Neural cell (in vitro differentiated cells): ENCODE measurements around the gene MPV17L.

ENCODE experiments used
- EP300 ChIP-seq: fragments of 450-650 bp; conservative IDR thresholded peaks from 2 replicates; pipeline ENCODE4 v1.6.1; 2014; ENCODE audit warnings: antibody characterized with exemption, mild to moderate bottlenecking, moderate library complexity; ENCODE audit not compliant: poor library complexity, severe bottlenecking
- EZH2 ChIP-seq: fragments of 200-600, 300-800 bp; shearing (Covaris generic), sonication (generic); IDR thresholded peaks from 2 replicates; pipeline ENCODE4 v1.6.1; 2014; ENCODE audit warnings: antibody characterized with exemption, low read length, borderline replicate concordance, mild to moderate bottlenecking; ENCODE audit not compliant: insufficient read depth, poor library complexity, severe bottlenecking
- TF ChIP-seq, protein P1 (sequence below): fragments of 450-650 bp; IDR thresholded peaks from 2 replicates; pipeline ENCODE4 v1.5.1; 2014; ENCODE audit warnings: antibody characterized with exemption, mild to moderate bottlenecking, moderate library complexity; ENCODE audit not compliant: poor library complexity, severe bottlenecking
- TF ChIP-seq, protein P2 (sequence below): IDR thresholded peaks from 2 replicates; pipeline ENCODE4 v1.6.1; 2012; ENCODE audit warnings: borderline replicate concordance

DNA sequence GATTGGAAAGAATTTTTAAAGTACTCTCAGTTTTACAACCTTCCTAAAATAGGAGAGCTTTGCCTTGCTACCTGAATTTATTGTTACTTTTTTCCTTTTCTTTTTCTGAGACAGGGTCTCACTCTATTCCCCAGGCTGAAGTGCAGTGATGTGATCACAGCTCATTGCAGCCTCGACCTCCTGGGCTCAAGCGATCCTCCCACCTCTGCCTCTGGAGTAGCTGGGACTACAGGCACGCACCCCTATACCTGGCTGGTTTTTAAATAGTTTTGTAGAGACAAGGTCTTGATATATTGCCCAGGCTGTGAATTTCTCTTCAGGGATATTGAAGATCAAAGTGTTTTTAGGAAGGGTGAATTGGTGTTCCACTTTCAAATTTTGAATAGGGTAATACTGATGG is 3.8 kb downstream of the MPV17L start:
- TF ChIP-seq, protein P1, sequence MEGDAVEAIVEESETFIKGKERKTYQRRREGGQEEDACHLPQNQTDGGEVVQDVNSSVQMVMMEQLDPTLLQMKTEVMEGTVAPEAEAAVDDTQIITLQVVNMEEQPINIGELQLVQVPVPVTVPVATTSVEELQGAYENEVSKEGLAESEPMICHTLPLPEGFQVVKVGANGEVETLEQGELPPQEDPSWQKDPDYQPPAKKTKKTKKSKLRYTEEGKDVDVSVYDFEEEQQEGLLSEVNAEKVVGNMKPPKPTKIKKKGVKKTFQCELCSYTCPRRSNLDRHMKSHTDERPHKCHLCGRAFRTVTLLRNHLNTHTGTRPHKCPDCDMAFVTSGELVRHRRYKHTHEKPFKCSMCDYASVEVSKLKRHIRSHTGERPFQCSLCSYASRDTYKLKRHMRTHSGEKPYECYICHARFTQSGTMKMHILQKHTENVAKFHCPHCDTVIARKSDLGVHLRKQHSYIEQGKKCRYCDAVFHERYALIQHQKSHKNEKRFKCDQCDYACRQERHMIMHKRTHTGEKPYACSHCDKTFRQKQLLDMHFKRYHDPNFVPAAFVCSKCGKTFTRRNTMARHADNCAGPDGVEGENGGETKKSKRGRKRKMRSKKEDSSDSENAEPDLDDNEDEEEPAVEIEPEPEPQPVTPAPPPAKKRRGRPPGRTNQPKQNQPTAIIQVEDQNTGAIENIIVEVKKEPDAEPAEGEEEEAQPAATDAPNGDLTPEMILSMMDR: no peak
- TF ChIP-seq EZH2 (no peak), EP300 (no peak)
- TF ChIP-seq, protein P2, sequence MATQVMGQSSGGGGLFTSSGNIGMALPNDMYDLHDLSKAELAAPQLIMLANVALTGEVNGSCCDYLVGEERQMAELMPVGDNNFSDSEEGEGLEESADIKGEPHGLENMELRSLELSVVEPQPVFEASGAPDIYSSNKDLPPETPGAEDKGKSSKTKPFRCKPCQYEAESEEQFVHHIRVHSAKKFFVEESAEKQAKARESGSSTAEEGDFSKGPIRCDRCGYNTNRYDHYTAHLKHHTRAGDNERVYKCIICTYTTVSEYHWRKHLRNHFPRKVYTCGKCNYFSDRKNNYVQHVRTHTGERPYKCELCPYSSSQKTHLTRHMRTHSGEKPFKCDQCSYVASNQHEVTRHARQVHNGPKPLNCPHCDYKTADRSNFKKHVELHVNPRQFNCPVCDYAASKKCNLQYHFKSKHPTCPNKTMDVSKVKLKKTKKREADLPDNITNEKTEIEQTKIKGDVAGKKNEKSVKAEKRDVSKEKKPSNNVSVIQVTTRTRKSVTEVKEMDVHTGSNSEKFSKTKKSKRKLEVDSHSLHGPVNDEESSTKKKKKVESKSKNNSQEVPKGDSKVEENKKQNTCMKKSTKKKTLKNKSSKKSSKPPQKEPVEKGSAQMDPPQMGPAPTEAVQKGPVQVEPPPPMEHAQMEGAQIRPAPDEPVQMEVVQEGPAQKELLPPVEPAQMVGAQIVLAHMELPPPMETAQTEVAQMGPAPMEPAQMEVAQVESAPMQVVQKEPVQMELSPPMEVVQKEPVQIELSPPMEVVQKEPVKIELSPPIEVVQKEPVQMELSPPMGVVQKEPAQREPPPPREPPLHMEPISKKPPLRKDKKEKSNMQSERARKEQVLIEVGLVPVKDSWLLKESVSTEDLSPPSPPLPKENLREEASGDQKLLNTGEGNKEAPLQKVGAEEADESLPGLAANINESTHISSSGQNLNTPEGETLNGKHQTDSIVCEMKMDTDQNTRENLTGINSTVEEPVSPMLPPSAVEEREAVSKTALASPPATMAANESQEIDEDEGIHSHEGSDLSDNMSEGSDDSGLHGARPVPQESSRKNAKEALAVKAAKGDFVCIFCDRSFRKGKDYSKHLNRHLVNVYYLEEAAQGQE: no peak
